Pons (tissue), 1 donor: ENCODE data around the gene HYI.
A peak's percentile ranks its signal among the peaks of the same experiment; 100 is the strongest.
"Not testable (repeated sequence)": the region's sequence is repeated elsewhere in the genome, so short reads cannot be mapped to it uniquely, and the experiment has no call there.

Experiments
- DNase-seq: peaks from one replicate; pipeline ENCODE4 v3.0.0-alpha.2; 2016; ENCODE audit warnings: low spot score

Gene HYI

GRCh38 chr1:43453442-43454269, at the start of gene HYI:
TSS of gene HYI (minus strand) at chr1:43453931. CDS start at chr1:43453793, 138 bp downstream.
- peak; percentile 78 for DNase-seq

GRCh38 chr1:43501806-43502205, 48.1 kb upstream of the HYI start:
- not testable (repeated sequence) for DNase-seq

- DNase-seq, result no peak
Observed at GRCh38 chr1:43499898-43500297, 46.2 kb upstream of the HYI start.

- no peak for DNase-seq
Observed at GRCh38 chr1:43495204-43495603, 41.5 kb upstream of the HYI start.

GRCh38 chr1:43493661-43494450, 40.1 kb upstream of the HYI start:
- DNase-seq, result no peak

GRCh38 chr1:43492826-43493225, 39.1 kb upstream of the HYI start:
- DNase-seq, result no peak

- DNase-seq, result no peak
Observed at GRCh38 chr1:43491061-43491460, 37.3 kb upstream of the HYI start.

- no peak for DNase-seq
Observed at GRCh38 chr1:43488165-43488564, 34.4 kb upstream of the HYI start.

- DNase-seq, result no peak
Observed at GRCh38 chr1:43484367-43484766, 30.6 kb upstream of the HYI start.

GRCh38 chr1:43482215-43482614, 28.5 kb upstream of the HYI start:
- no peak for DNase-seq

- no peak for DNase-seq
Observed at GRCh38 chr1:43481491-43481890, 27.8 kb upstream of the HYI start.

- DNase-seq, result no peak
Observed at GRCh38 chr1:43479414-43479813, 25.7 kb upstream of the HYI start.

- no peak for DNase-seq
Observed at GRCh38 chr1:43477716-43478115, 24.0 kb upstream of the HYI start.

- not testable (repeated sequence) for DNase-seq
Observed at GRCh38 chr1:43475611-43476401, 22.1 kb upstream of the HYI start.

GRCh38 chr1:43473463-43473862, 19.7 kb upstream of the HYI start:
- DNase-seq, result no peak

- DNase-seq, result not testable (repeated sequence)
Observed at GRCh38 chr1:43472463-43473151, 18.9 kb upstream of the HYI start.

GRCh38 chr1:43472087-43472462, 18.3 kb upstream of the HYI start:
- no peak for DNase-seq

GRCh38 chr1:43469932-43470331, 16.2 kb upstream of the HYI start:
- DNase-seq, result no peak

GRCh38 chr1:43468414-43468813, 14.7 kb upstream of the HYI start:
- DNase-seq, result no peak

- DNase-seq, result no peak
Observed at GRCh38 chr1:43466403-43466802, 12.7 kb upstream of the HYI start.

GRCh38 chr1:43465505-43466067, 11.9 kb upstream of the HYI start:
- no peak for DNase-seq
